A549 (cell line): ENCODE data around the gene CHPF2. TPM values are rescaled to one million over a fixed set of nuclear protein-coding genes. Genes with fewer than 3 reads are reported as not detected.

ENCODE experiments used
- ATAC-seq, 2 experiments: fragments of 200-7000 bp in 1 of 2; fragments of >200 bp in 1 of 2; cut with Nextera tagmentation in 1 of 2; cut with Tn5 transposase in 1 of 2; 3 replicates each; pipeline versions ENCODE4 v1.8.0 to v1.9.1; 2018 to 2020; ENCODE audit warnings: mild to moderate bottlenecking in 1 of 2, moderate library complexity in 1 of 2
- CTCF ChIA-PET: fragments of 300-600 bp; sonication (Branson Sonifier 250); formaldehyde crosslinking; extraction: SDS; loops from one replicate; lab custom pipeline; 2021; ENCODE audit warnings: antibody characterized with exemption, inconsistent platforms; lab: Yijun Ruan, JAX
- POLR2A ChIA-PET: fragments of 350-600 bp; formaldehyde crosslinking; extraction: SDS; loops from one replicate; lab custom pipeline; 2021; ENCODE audit warnings: antibody characterized with exemption, inconsistent platforms; lab: Yijun Ruan, JAX
- DNase-seq, 2 experiments: peaks; one replicate each; pipeline versions ENCODE4 v3.0.0 to v3.0.0-alpha.2; 2011 to 2016; ENCODE audit warnings: low read depth in 1 of 2, low spot score in 1 of 2
- FAIRE-seq: peaks from 2 replicates; lab custom pipeline; 2011; peaks lifted over from hg19 to GRCh38; lab: Jason Lieb, UNC
- H3K27ac ChIP-seq, 2 experiments: fragments of >200 bp; sonication (Bioruptor Twin); formaldehyde crosslinking; 3 replicates each; pipeline ENCODE4 v1.5.1; 2016 to 2017
- H3K4me1 ChIP-seq: fragments of >200 bp; sonication (Bioruptor Twin); formaldehyde crosslinking; 3 replicates; pipeline ENCODE4 v1.6.1; 2016
- H3K4me2 ChIP-seq: fragments of >200 bp; sonication (Bioruptor Twin); formaldehyde crosslinking; 3 replicates; pipeline ENCODE4 v1.6.1; 2016
- H3K4me3 ChIP-seq: fragments of >200 bp; sonication (Bioruptor Twin); formaldehyde crosslinking; 3 replicates; pipeline ENCODE4 v1.5.1; 2016
- H3K9me3 ChIP-seq: fragments of >200 bp; sonication (Bioruptor Twin); formaldehyde crosslinking; 3 replicates; pipeline ENCODE4 v1.6.1; 2016
- CBX2 ChIP-seq: fragments of 200-600 bp; sonication (generic); IDR thresholded peaks from 2 replicates; pipeline ENCODE4 v1.6.1; 2016; ENCODE audit warnings: low read depth, mild to moderate bottlenecking, borderline replicate concordance
- CEBPB ChIP-seq, 2 experiments: fragments of >200 bp in 1 of 2; sonication (Bioruptor Twin) in 1 of 2; formaldehyde crosslinking in 1 of 2; IDR thresholded peaks; 2 replicates each; pipeline ENCODE4 v1.6.1; 2012 to 2016
- FOSB ChIP-seq: fragments of 250-450 bp; sonication (Bioruptor Pico); IDR thresholded peaks from 2 replicates; pipeline ENCODE4 v1.5.0; 2020; ENCODE audit warnings: mild to moderate bottlenecking, moderate library complexity
- GATA3 ChIP-seq: IDR thresholded peaks from 2 replicates; pipeline ENCODE4 v1.6.1; 2012; ENCODE audit warnings: borderline replicate concordance
- HEYL ChIP-seq: fragments of 250-450 bp; sonication (Bioruptor Pico); IDR thresholded peaks from 2 replicates; pipeline ENCODE4 v1.8.0; 2021; ENCODE audit warnings: mild to moderate bottlenecking, moderate library complexity
- HOXA7 ChIP-seq: fragments of 250-450 bp; sonication (Bioruptor Pico); IDR thresholded peaks from 2 replicates; pipeline ENCODE4 v1.5.0; 2020; ENCODE audit warnings: mild to moderate bottlenecking, moderate library complexity
- HOXB13 ChIP-seq: fragments of 250-450 bp; sonication (Bioruptor Pico); IDR thresholded peaks from 2 replicates; pipeline ENCODE4 v1.5.0; 2020; ENCODE audit warnings: low read depth, mild to moderate bottlenecking, moderate library complexity
- KDM5A ChIP-seq: fragments of 200-600 bp; sonication (generic); IDR thresholded peaks from 2 replicates; pipeline ENCODE4 v1.6.1; 2016; ENCODE audit warnings: antibody characterized with exemption, mild to moderate bottlenecking
- NPAS2 ChIP-seq: fragments of 250-450 bp; sonication (Bioruptor Pico); IDR thresholded peaks from 2 replicates; pipeline ENCODE4 v1.8.0; 2022; ENCODE audit warnings: mild to moderate bottlenecking, moderate library complexity, borderline replicate concordance
- NR3C1 ChIP-seq: fragments of >200 bp; sonication (Bioruptor Twin); formaldehyde crosslinking; IDR thresholded peaks from 3 replicates; pipeline ENCODE4 v1.6.1; 2017
- PHF8 ChIP-seq: fragments of 200-600 bp; sonication (generic); IDR thresholded peaks from 2 replicates; pipeline ENCODE4 v1.6.1; 2016; ENCODE audit warnings: low read depth, mild to moderate bottlenecking, antibody characterized with exemption, moderate library complexity, borderline replicate concordance
- TP53 ChIP-seq: fragments of 250-450 bp; sonication (Bioruptor Pico); IDR thresholded peaks from 2 replicates; pipeline ENCODE4 v1.5.0; 2021; ENCODE audit warnings: mild to moderate bottlenecking, moderate library complexity
- WGBS: methylation state at CpG from one replicate; pipeline ENCODE4 v1.1.6; 2017; ENCODE audit errors: missing lambda C conversion rate; 5-methylcytosine and 5-hydroxymethylcytosine counted together
- polyA plus RNA-seq, 4 experiments: library from polyadenylated mRNA; depleted of rRNA in 3 of 4; stranded (reverse); fragments of >200 nt; fragmentation: RNase III in 1 of 4; extraction: RNeasy Plus Mini Kit Qiagen cat#74134 plus additional on column Dnase treatment in 1 of 4; gene quantifications; 2 replicates in 3 of 4; 3 replicates in 1 of 4; pipeline ENCODE4 v1.2.3, GENCODE V29; 2011 to 2017
- TF ChIP-seq, protein P1 (sequence below): fragments of >200 bp; sonication (Bioruptor Twin); formaldehyde crosslinking; IDR thresholded peaks from 3 replicates; pipeline ENCODE4 v1.6.1; 2016
- TF ChIP-seq, protein P2 (sequence below): IDR thresholded peaks from 2 replicates; pipeline ENCODE4 v1.6.1; 2012
- TF ChIP-seq, protein P3 (sequence below): fragments of 450-650 bp; IDR thresholded peaks from 2 replicates; pipeline ENCODE4 v1.6.1; 2014; ENCODE audit warnings: antibody characterized with exemption
- TF ChIP-seq, protein P4 (sequence below): fragments of 250-450 bp; sonication (Bioruptor Pico); IDR thresholded peaks from 2 replicates; pipeline ENCODE4 v1.5.0; 2021; ENCODE audit warnings: mild to moderate bottlenecking, moderate library complexity, borderline replicate concordance
- TF ChIP-seq, protein P5 (sequence below): fragments of >200 bp; sonication (Bioruptor Twin); formaldehyde crosslinking; IDR thresholded peaks from 2 replicates; pipeline ENCODE4 v1.6.1; 2016
- TF ChIP-seq, protein P6 (sequence below): fragments of 250-450 bp; sonication (Bioruptor Pico); IDR thresholded peaks from 2 replicates; pipeline ENCODE4 v1.5.0; 2020; ENCODE audit warnings: low read depth, mild to moderate bottlenecking, moderate library complexity
- TF ChIP-seq, protein P7 (sequence below): IDR thresholded peaks from 2 replicates; pipeline ENCODE4 v1.6.1; 2012

The CHPF2 gene
- polyA plus RNA-seq, 2 of the 4 experiments (the other 2 are of a cell fraction), result 14.9 to 29.6 TPM

DNA sequence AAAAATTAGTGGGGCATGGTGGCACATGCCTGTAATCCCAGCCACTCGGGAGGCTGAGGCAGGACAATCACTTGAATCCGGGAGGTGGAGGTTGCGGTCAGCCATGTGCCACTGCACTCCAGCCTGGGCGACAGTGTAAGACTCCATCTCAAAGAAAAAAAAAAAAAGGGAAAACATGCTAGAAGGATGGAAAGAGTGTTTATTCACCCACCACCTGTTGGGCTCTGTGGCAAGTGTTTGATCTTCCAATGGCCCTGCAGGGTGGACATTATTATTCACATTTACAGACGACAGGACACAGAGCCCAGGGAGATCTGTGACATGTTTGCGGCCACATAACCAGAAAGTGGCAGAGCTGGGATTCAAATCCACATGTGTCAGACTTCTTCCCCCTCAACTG, 49.4 kb downstream of the CHPF2 start:
- TF ChIP-seq HOXA7 (CRISPR knock-in tag) (no peak), NR3C1 (no peak), KDM5A (no peak), GATA3 (no peak)
- TF ChIP-seq, protein P1, sequence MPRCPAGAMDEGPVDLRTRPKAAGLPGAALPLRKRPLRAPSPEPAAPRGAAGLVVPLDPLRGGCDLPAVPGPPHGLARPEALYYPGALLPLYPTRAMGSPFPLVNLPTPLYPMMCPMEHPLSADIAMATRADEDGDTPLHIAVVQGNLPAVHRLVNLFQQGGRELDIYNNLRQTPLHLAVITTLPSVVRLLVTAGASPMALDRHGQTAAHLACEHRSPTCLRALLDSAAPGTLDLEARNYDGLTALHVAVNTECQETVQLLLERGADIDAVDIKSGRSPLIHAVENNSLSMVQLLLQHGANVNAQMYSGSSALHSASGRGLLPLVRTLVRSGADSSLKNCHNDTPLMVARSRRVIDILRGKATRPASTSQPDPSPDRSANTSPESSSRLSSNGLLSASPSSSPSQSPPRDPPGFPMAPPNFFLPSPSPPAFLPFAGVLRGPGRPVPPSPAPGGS, result no peak
- TF ChIP-seq, protein P2, sequence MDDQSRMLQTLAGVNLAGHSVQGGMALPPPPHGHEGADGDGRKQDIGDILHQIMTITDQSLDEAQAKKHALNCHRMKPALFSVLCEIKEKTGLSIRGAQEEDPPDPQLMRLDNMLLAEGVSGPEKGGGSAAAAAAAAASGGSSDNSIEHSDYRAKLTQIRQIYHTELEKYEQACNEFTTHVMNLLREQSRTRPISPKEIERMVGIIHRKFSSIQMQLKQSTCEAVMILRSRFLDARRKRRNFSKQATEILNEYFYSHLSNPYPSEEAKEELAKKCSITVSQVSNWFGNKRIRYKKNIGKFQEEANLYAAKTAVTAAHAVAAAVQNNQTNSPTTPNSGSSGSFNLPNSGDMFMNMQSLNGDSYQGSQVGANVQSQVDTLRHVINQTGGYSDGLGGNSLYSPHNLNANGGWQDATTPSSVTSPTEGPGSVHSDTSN, result no peak
- H3K4me1 ChIP-seq, result no peaks in the 10 kb centered on the region
- no peak overlapping the region for H3K4me2 ChIP-seq
- ChIA-PET POLR2A (interaction anchor here (0.6 kb wide), 1 partner anchor 292 kb away, joined by 4 read pairs; no protein-coding TSS in a partner anchor), CTCF (no interaction called here)
- DNase-seq (no peak), ATAC-seq (no peak), FAIRE-seq (no peak)
- H3K27ac ChIP-seq, result no peak overlapping the region
- peaks cover 9% of the 10 kb centered on the region; the same call in 1 of the 3 replicates for H3K9me3 ChIP-seq
- 85% methylated on average over 6 of the region's 6 CpGs for WGBS
- H3K4me3 ChIP-seq, result no peak overlapping the region

DNA sequence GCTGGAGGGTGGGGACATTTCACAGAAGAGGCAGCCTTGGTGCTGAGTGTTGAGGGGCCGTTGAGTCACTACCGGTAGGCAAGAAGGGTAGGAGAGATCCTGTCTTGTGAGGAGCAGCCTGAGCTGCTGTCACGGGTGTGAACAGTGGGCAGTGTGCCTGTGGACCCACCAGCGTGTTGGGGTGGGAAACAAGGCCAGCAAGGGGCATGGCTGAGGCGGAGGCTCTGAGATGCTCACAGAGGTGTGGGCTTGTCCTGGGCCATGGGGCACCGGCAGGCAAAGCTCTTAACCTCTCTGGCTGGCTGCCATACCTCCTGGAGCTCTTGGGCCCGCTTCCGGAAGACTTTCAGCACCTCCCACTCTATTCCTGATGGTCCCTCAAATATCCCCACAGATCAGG, 49.8 kb downstream of the CHPF2 start:
- WGBS, result 54% methylated on average over 8 of the region's 8 CpGs
- DNase-seq, result no peak
- no peak for ATAC-seq
- no peak for FAIRE-seq
- CTCF ChIA-PET, result interaction anchor here (0.7 to 2.2 kb wide), 2 partner anchors 12 to 33 kb away, joined by 3 to 6 read pairs; no protein-coding TSS in a partner anchor
- no peak overlapping the region for H3K4me3 ChIP-seq
- no peaks in the 10 kb centered on the region for H3K4me1 ChIP-seq
- TF ChIP-seq, protein P1, result no peak
- TF ChIP-seq CEBPB (IDR thresholded peaks at IDR 0.05) (no peak), NPAS2 (CRISPR knock-in tag) (no peak), PHF8 (no peak), HOXB13 (CRISPR knock-in tag) (no peak), TP53 (CRISPR knock-in tag) (no peak), HEYL (CRISPR knock-in tag) (no peak), FOSB (CRISPR knock-in tag) (no peak), CBX2 (no peak)
- TF ChIP-seq, protein P3, sequence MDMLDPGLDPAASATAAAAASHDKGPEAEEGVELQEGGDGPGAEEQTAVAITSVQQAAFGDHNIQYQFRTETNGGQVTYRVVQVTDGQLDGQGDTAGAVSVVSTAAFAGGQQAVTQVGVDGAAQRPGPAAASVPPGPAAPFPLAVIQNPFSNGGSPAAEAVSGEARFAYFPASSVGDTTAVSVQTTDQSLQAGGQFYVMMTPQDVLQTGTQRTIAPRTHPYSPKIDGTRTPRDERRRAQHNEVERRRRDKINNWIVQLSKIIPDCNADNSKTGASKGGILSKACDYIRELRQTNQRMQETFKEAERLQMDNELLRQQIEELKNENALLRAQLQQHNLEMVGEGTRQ, result no peak
- TF ChIP-seq, protein P4, sequence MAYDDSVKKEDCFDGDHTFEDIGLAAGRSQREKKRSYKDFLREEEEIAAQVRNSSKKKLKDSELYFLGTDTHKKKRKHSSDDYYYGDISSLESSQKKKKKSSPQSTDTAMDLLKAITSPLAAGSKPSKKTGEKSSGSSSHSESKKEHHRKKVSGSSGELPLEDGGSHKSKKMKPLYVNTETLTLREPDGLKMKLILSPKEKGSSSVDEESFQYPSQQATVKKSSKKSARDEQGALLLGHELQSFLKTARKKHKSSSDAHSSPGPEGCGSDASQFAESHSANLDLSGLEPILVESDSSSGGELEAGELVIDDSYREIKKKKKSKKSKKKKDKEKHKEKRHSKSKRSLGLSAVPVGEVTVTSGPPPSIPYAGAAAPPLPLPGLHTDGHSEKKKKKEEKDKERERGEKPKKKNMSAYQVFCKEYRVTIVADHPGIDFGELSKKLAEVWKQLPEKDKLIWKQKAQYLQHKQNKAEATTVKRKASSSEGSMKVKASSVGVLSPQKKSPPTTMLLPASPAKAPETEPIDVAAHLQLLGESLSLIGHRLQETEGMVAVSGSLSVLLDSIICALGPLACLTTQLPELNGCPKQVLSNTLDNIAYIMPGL (CRISPR knock-in tag), result no peak
- TF ChIP-seq, protein P5, sequence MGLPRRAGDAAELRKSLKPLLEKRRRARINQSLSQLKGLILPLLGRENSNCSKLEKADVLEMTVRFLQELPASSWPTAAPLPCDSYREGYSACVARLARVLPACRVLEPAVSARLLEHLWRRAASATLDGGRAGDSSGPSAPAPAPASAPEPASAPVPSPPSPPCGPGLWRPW, result no peak
- TF ChIP-seq, protein P6, sequence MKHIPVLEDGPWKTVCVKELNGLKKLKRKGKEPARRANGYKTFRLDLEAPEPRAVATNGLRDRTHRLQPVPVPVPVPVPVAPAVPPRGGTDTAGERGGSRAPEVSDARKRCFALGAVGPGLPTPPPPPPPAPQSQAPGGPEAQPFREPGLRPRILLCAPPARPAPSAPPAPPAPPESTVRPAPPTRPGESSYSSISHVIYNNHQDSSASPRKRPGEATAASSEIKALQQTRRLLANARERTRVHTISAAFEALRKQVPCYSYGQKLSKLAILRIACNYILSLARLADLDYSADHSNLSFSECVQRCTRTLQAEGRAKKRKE, result no peak
- TF ChIP-seq, protein P7, sequence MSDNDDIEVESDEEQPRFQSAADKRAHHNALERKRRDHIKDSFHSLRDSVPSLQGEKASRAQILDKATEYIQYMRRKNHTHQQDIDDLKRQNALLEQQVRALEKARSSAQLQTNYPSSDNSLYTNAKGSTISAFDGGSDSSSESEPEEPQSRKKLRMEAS, result no peak
- H3K9me3 ChIP-seq, result peaks cover 9% of the 10 kb centered on the region; the same call in 1 of the 3 replicates
- no peak overlapping the region for H3K27ac ChIP-seq
- POLR2A ChIA-PET, result interaction anchor here (0.6 to 0.7 kb wide), 2 partner anchors 9 to 291 kb away, joined by 3 to 4 read pairs; no protein-coding TSS in a partner anchor
- no peak overlapping the region for H3K4me2 ChIP-seq
